ENCODE measurements around the gene CLEC12A. TPM values are rescaled to one million over a fixed set of nuclear protein-coding genes. Genes with fewer than 3 reads are reported as not detected.
A peak's percentile ranks its signal among the peaks of the same experiment; 100 is the strongest.

The CLEC12A gene
- total RNA-seq, 6 experiments from 2014 or later, result 0.22 to 2.9 (median 0.99) TPM

- ATAC-seq, result no peak
- no peak overlapping the region for H3K4me3 ChIP-seq
- 40% methylated on average over 3 of the region's 3 CpGs for WGBS (ENCODE audit: insufficient coverage, low coverage, low lambda C conversion rate, missing lambda C conversion rate)
- no peak overlapping the region for H3K27ac ChIP-seq
- H3K9me3 ChIP-seq, result no peaks in the 10 kb centered on the region
- H3K4me1 ChIP-seq, result no peaks in the 10 kb centered on the region
- no peak for DNase-seq
- no peaks in the 10 kb centered on the region for H3K27me3 ChIP-seq
- no peaks in the 10 kb centered on the region for H3K36me3 ChIP-seq
- intact Hi-C loops (cut with DNase I), result no loop called here
- TF ChIP-seq CTCF (IDR thresholded peaks at IDR 0.05) (no peak), POLR2A (IDR thresholded peaks at IDR 0.05) (no peak)
Observed at GRCh38 chr12:9991876-9992275, 20.7 kb downstream of the CLEC12A start.

- Histone ChIP-seq H3K4me1 (no peaks in the 10 kb centered on the region), H3K4me3 (no peak overlapping the region), H3K27ac (no peak overlapping the region), H3K36me3 (no peaks in the 10 kb centered on the region), H3K9me3 (no peaks in the 10 kb centered on the region), H3K27me3 (no peaks in the 10 kb centered on the region)
- intact Hi-C loops (cut with DNase I), result no loop called here
- no peak for DNase-seq
- 53% methylated on average over 4 of the region's 4 CpGs for WGBS (ENCODE audit: insufficient coverage, low coverage, low lambda C conversion rate, missing lambda C conversion rate)
- TF ChIP-seq CTCF (IDR thresholded peaks at IDR 0.05) (no peak), POLR2A (IDR thresholded peaks at IDR 0.05) (no peak)
- no peak for ATAC-seq
Observed at GRCh38 chr12:9992296-9992695, 21.1 kb downstream of the CLEC12A start.

GRCh38 chr12:9999016-9999415 is 27.8 kb downstream of the CLEC12A start, which contains the start of gene CLEC1B:
CLEC1B (minus strand) TSS chr12:9999121; CDS start chr12:9999100, 21 bp downstream.
- no peaks in the 10 kb centered on the region for H3K9me3 ChIP-seq
- ATAC-seq, result peak; percentile 57 to 75 (median 72)
- H3K36me3 ChIP-seq, result no peaks in the 10 kb centered on the region
- intact Hi-C loops (cut with DNase I), result no loop called here
- WGBS (ENCODE audit: insufficient coverage, low coverage, low lambda C conversion rate, missing lambda C conversion rate), result 77% methylated on average over 3 of the region's 3 CpGs
- DNase-seq, result no peak
- H3K27ac ChIP-seq, result no peak within 1 kb of the TSS
- no peaks in the 10 kb centered on the region for H3K4me1 ChIP-seq
- TF ChIP-seq CTCF (IDR thresholded peaks at IDR 0.05) (no peak), POLR2A (IDR thresholded peaks at IDR 0.05) (no peak)
- no peaks in the 10 kb centered on the region for H3K27me3 ChIP-seq
- H3K4me3 ChIP-seq, result peak within 1 kb of the TSS in 1 of 3 donors; percentile 22

GRCh38 chr12:10001171-10001776 is 30.1 kb downstream of the CLEC12A start:
- Histone ChIP-seq H3K36me3 (no peaks in the 10 kb centered on the region), H3K27ac (no peak overlapping the region), H3K27me3 (no peaks in the 10 kb centered on the region), H3K4me1 (no peaks in the 10 kb centered on the region), H3K4me3 (no peak overlapping the region), H3K9me3 (no peaks in the 10 kb centered on the region)
- TF ChIP-seq CTCF (IDR thresholded peaks at IDR 0.05) (no peak), POLR2A (IDR thresholded peaks at IDR 0.05) (no peak)
- WGBS (ENCODE audit: insufficient coverage, low coverage, low lambda C conversion rate, missing lambda C conversion rate), result 39% methylated on average over 4 of the region's 4 CpGs
- no peak for DNase-seq
- intact Hi-C loops (cut with DNase I), result no loop called here
- ATAC-seq, result peak; percentile 46 to 63 (median 49)
